HepG2 (cell line): Measurements from ENCODE around the gene C1QTNF1. TPM values are rescaled to one million over a fixed set of nuclear protein-coding genes. Genes with fewer than 3 reads are reported as not detected.

Experiments
- AHR ChIP-seq: IDR thresholded peaks from 2 replicates; pipeline ENCODE4 v1.6.1; 2018; ENCODE audit warnings: missing genetic modification reagents, missing compliant biosample characterization
- ELF3 ChIP-seq: IDR thresholded peaks from 2 replicates; pipeline ENCODE4 v1.6.1; 2016; ENCODE audit warnings: missing genetic modification reagents, missing compliant biosample characterization
- HDAC6 ChIP-seq: fragments of 200-600 bp; sonication (generic); IDR thresholded peaks from 2 replicates; pipeline ENCODE4 v1.7.0; 2017; ENCODE audit warnings: mild to moderate bottlenecking, antibody characterized with exemption, low read length, low read depth
- HOXA3 ChIP-seq: sonication (generic); formaldehyde crosslinking; IDR thresholded peaks from 2 replicates; pipeline ENCODE4 v1.5.0; 2020; ENCODE audit warnings: missing genetic modification reagents
- KDM2A ChIP-seq: sonication (generic); formaldehyde crosslinking; IDR thresholded peaks from 2 replicates; pipeline ENCODE4 v1.4.0; 2020; ENCODE audit warnings: low read depth, missing genetic modification reagents, borderline replicate concordance
- SMAD3 ChIP-seq: sonication (generic); formaldehyde crosslinking; IDR thresholded peaks from 2 replicates; pipeline ENCODE4 v1.4.0; 2020; ENCODE audit warnings: missing genetic modification reagents
- SMC3 ChIP-seq: IDR thresholded peaks from 2 replicates; pipeline ENCODE4 v1.6.1; 2011; ENCODE audit warnings: low read length, improper control_type of control experiment
- ZNF343 ChIP-seq: sonication (generic); formaldehyde crosslinking; IDR thresholded peaks from 2 replicates; pipeline ENCODE4 v1.4.0; 2020; ENCODE audit warnings: mild to moderate bottlenecking, missing genetic modification reagents
- ZNF350 ChIP-seq: sonication (generic); formaldehyde crosslinking; IDR thresholded peaks from 2 replicates; pipeline ENCODE4 v1.4.0; 2020; ENCODE audit warnings: mild to moderate bottlenecking, low read depth, missing genetic modification reagents, borderline replicate concordance
- ZNF460 ChIP-seq: sonication (generic); formaldehyde crosslinking; IDR thresholded peaks from 2 replicates; pipeline ENCODE4 v1.5.1; 2020; ENCODE audit warnings: missing genetic modification reagents, mild to moderate bottlenecking, borderline replicate concordance
- ZNF501 ChIP-seq: sonication (generic); formaldehyde crosslinking; IDR thresholded peaks from 2 replicates; pipeline ENCODE4 v1.5.1; 2020; ENCODE audit warnings: mild to moderate bottlenecking, moderate library complexity, missing genetic modification reagents
- ZNF773 ChIP-seq: sonication (generic); formaldehyde crosslinking; IDR thresholded peaks from 2 replicates; pipeline ENCODE4 v1.4.0; 2020; ENCODE audit warnings: missing genetic modification reagents, borderline replicate concordance
- ZNF891 ChIP-seq: sonication (generic); formaldehyde crosslinking; IDR thresholded peaks from 2 replicates; pipeline ENCODE4 v1.5.0; 2020; ENCODE audit warnings: mild to moderate bottlenecking, missing genetic modification reagents
- polyA plus RNA-seq, 8 experiments: library from polyadenylated mRNA; depleted of rRNA in 3 of 8; stranded (reverse) in 7 of 8; unstranded in 1 of 8; fragments of >200 nt; fragmentation: Illumina TruSeq in 4 of 8; extraction: Trizol in 4 of 8; gene quantifications; 2 replicates each; pipeline versions ENCODE4 v1.2.1 to v1.2.3, GENCODE V29; 2011 to 2016; ENCODE audit warnings: low read depth in 4 of 8, missing spikeins in 1 of 8, mixed read lengths in 1 of 8; ENCODE audit not compliant: insufficient read depth in 1 of 8
- total RNA-seq, 5 experiments: library from RNA; depleted of rRNA; stranded (reverse); fragments of >200 nt; fragmentation: Illumina TruSeq; extraction: Trizol; gene quantifications; 2 replicates each; pipeline ENCODE4 v1.2.3, GENCODE V29; 2016; ENCODE audit warnings: low read depth in 1 of 5
- TF ChIP-seq, protein P1 (sequence below), 2 experiments: fragments of 450-650 bp in 1 of 2; sonication (generic) in 1 of 2; formaldehyde crosslinking in 1 of 2; IDR thresholded peaks; 2 replicates each; pipeline versions ENCODE4 v1.6.1 to v1.8.0; 2016 to 2022; ENCODE audit warnings: antibody characterized with exemption in 1 of 2, mild to moderate bottlenecking in 1 of 2, missing genetic modification reagents in 1 of 2
- TF ChIP-seq, protein P2 (sequence below): sonication (generic); formaldehyde crosslinking; IDR thresholded peaks from 2 replicates; pipeline ENCODE4 v1.5.0; 2020; ENCODE audit warnings: mild to moderate bottlenecking, missing genetic modification reagents, moderate library complexity

Gene C1QTNF1
- total and polyA plus RNA-seq, 2 of the 13 experiments (the other 11 are each of a cell fraction or from before 2014, with no cell fraction given): 0.18 to 0.86 TPM

DNA sequence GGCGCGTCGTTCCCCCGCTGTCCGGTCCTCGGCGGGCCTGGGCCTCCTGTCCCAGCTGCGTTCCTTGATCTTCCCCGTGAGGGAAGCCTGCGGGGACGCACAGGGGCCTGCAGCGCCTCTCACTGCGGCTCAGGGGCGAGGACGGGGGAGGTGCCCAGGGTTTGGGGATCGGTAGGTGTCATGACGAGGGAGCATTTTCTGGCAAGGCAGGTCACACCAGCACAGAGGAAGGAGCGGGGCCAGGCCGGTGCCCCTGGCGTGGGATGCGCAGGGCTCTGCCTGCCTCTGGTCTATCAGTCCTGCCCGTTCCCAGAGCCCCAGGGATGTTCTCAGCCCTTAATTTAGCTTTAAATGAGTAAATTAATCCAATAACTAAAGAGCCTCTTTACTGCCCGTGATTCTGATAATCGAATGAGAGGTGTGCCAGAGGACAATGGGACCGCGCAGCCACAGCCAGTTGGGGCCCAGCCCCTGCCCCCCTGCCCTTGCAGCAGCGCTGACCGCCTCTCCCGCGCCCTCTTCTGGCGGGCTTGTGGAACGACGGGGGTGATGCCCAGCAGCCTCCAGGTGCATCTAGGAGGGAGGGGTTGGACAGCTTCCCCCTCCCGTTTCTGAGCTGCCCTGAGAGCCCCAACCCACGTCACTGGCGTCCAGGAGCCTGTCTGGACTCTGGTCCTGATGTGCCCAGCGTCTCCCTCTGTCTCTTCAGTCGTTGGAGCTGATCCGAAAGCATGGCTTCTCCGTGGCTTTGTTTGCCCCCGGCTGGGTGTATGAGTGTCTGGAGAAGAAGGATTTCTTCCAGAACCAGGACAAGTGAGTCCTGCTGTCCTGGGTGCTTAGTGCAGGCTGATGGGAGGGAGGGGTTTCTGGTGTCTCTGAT, 58.6 kb downstream of the C1QTNF1 start (continued):
- TF ChIP-seq HOXA3 (CRISPR knock-in tag): 0 out of 2 replicates have a peak, but pooled peaks have one; percentile 37
- TF ChIP-seq ZNF501 (CRISPR knock-in tag): peak; percentile 36; the same call in 1 of the 2 replicates
- peak; percentile 22; the same call in 1 of the 2 replicates for TF ChIP-seq ZNF350 (CRISPR knock-in tag)
- TF ChIP-seq ELF3 (CRISPR knock-in tag): 0 out of 2 replicates have a peak, but pooled peaks have one; percentile 18
- TF ChIP-seq ZNF891 (CRISPR knock-in tag): peak; percentile 74; the same call in 1 of the 2 replicates
- 0 out of 2 replicates have a peak, but pooled peaks have one; percentile 44 for TF ChIP-seq SMAD3 (CRISPR knock-in tag)
- TF ChIP-seq, protein P1, sequence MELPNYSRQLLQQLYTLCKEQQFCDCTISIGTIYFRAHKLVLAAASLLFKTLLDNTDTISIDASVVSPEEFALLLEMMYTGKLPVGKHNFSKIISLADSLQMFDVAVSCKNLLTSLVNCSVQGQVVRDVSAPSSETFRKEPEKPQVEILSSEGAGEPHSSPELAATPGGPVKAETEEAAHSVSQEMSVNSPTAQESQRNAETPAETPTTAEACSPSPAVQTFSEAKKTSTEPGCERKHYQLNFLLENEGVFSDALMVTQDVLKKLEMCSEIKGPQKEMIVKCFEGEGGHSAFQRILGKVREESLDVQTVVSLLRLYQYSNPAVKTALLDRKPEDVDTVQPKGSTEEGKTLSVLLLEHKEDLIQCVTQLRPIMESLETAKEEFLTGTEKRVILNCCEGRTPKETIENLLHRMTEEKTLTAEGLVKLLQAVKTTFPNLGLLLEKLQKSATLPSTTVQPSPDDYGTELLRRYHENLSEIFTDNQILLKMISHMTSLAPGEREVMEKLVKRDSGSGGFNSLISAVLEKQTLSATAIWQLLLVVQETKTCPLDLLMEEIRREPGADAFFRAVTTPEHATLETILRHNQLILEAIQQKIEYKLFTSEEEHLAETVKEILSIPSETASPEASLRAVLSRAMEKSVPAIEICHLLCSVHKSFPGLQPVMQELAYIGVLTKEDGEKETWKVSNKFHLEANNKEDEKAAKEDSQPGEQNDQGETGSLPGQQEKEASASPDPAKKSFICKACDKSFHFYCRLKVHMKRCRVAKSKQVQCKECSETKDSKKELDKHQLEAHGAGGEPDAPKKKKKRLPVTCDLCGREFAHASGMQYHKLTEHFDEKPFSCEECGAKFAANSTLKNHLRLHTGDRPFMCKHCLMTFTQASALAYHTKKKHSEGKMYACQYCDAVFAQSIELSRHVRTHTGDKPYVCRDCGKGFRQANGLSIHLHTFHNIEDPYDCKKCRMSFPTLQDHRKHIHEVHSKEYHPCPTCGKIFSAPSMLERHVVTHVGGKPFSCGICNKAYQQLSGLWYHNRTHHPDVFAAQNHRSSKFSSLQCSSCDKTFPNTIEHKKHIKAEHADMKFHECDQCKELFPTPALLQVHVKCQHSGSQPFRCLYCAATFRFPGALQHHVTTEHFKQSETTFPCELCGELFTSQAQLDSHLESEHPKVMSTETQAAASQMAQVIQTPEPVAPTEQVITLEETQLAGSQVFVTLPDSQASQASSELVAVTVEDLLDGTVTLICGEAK (IDR thresholded peaks at IDR 0.05): no peak
- TF ChIP-seq, protein P1 (CRISPR knock-in tag; IDR thresholded peaks at IDR 0.05): 0 out of 2 replicates have a peak, but pooled peaks have one; percentile 46
- TF ChIP-seq, protein P2, sequence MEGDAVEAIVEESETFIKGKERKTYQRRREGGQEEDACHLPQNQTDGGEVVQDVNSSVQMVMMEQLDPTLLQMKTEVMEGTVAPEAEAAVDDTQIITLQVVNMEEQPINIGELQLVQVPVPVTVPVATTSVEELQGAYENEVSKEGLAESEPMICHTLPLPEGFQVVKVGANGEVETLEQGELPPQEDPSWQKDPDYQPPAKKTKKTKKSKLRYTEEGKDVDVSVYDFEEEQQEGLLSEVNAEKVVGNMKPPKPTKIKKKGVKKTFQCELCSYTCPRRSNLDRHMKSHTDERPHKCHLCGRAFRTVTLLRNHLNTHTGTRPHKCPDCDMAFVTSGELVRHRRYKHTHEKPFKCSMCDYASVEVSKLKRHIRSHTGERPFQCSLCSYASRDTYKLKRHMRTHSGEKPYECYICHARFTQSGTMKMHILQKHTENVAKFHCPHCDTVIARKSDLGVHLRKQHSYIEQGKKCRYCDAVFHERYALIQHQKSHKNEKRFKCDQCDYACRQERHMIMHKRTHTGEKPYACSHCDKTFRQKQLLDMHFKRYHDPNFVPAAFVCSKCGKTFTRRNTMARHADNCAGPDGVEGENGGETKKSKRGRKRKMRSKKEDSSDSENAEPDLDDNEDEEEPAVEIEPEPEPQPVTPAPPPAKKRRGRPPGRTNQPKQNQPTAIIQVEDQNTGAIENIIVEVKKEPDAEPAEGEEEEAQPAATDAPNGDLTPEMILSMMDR (CRISPR knock-in tag): peak; percentile 93
- TF ChIP-seq KDM2A (CRISPR knock-in tag): peak; percentile 76; the same call in 1 of the 2 replicates
- TF ChIP-seq ZNF460 (CRISPR knock-in tag): no peak
- TF ChIP-seq SMC3: peak; percentile 57; the same call in 1 of the 2 replicates
- TF ChIP-seq AHR (CRISPR knock-in tag): 0 out of 2 replicates have a peak, but pooled peaks have one; percentile 53
- TF ChIP-seq ZNF343: no peak
- TF ChIP-seq HDAC6: no peak
- TF ChIP-seq ZNF773: no peak
